ENCODE data around the gene RNF26. TPM values are rescaled to one million over a fixed set of nuclear protein-coding genes. Genes with fewer than 3 reads are reported as not detected.
A peak's percentile ranks its signal among the peaks of the same experiment; 100 is the strongest.

RNF26 gene
- total and polyA plus RNA-seq, 8 donors, result 22.0 to 37.0 (median 28.4) TPM

GRCh38 chr11:119339589-119340334 is 5.4 kb downstream of the RNF26 start:
- Histone ChIP-seq H3K27ac (peak overlapping the region; percentile 86 to 89), H3K36me3 (peaks cover 0 to 5% of the 10 kb centered on the region in 2 donors), H3K4me3 (peak overlapping the region; percentile 51 to 53), H3K27me3 (peaks cover 7 to 54% of the 10 kb centered on the region in 2 donors), H3K4me1 (peaks cover 21 to 63% of the 10 kb centered on the region in 2 donors), H3K9me3 (no peaks in the 10 kb centered on the region)
- intact Hi-C loops (cut with DNase I), result no loop called here
- DNase-seq (peak in 3 of 4 donors; percentile 67 to 93 (median 84)), ATAC-seq (peak; percentile 72)
- peak; percentile 86 to 88 for TF ChIP-seq CTCF (IDR thresholded peaks at IDR 0.05)

- Histone ChIP-seq H3K27me3 (peaks cover 7 to 54% of the 10 kb centered on the region in 2 donors), H3K27ac (peak within 1 kb of the TSS; percentile 86 to 89), H3K4me3 (peak within 1 kb of the TSS; percentile 51 to 53), H3K9me3 (no peaks in the 10 kb centered on the region), H3K4me1 (peaks cover 15 to 54% of the 10 kb centered on the region in 2 donors), H3K36me3 (peaks cover 0 to 5% of the 10 kb centered on the region in 2 donors)
- DNase-seq, result peak in 3 of 4 donors; percentile 74 to 94 (median 90)
- no peak for TF ChIP-seq CTCF (IDR thresholded peaks at IDR 0.05)
- intact Hi-C loops (cut with DNase I), result no loop called here
- ATAC-seq, result peak; percentile 54
These were observed 6.3 kb downstream of the RNF26 start, which contains the start of gene C1QTNF5 for GRCh38 chr11:119340335-119341221. C1QTNF5 (minus strand) TSS chr11:119340883; CDS start chr11:119340397, 486 bp downstream.

GRCh38 chr11:119341222-119342022 is 7.1 kb downstream of the RNF26 start:
- H3K4me3 ChIP-seq, result peak overlapping the region in 1 of 2 donors; percentile 51
- no peak for DNase-seq

GRCh38 chr11:119342023-119342300 is 7.6 kb downstream of the RNF26 start:
- no peak for ATAC-seq

More at GRCh38 chr11:119341222-119342022, 7.1 kb downstream of the RNF26 start:
- TF ChIP-seq CTCF (IDR thresholded peaks at IDR 0.05), result no peak
- ATAC-seq, result no peak
- H3K9me3 ChIP-seq, result no peaks in the 10 kb centered on the region
- peaks cover 13 to 48% of the 10 kb centered on the region in 2 donors for H3K4me1 ChIP-seq
- peak overlapping the region; percentile 86 to 89 for H3K27ac ChIP-seq
- peaks cover 7 to 54% of the 10 kb centered on the region in 2 donors for H3K27me3 ChIP-seq
- intact Hi-C loops (cut with DNase I), result no loop called here
- peaks cover 0 to 5% of the 10 kb centered on the region in 2 donors for H3K36me3 ChIP-seq

More at GRCh38 chr11:119342023-119342300, 7.6 kb downstream of the RNF26 start:
- DNase-seq, result peak in 1 of 4 donors; percentile 30
- H3K4me1 ChIP-seq, result peaks cover 13 to 44% of the 10 kb centered on the region in 2 donors
- peaks cover 0 to 3% of the 10 kb centered on the region in 2 donors for H3K36me3 ChIP-seq
- no peaks in the 10 kb centered on the region for H3K9me3 ChIP-seq
- no peak overlapping the region for H3K27ac ChIP-seq
- TF ChIP-seq CTCF (IDR thresholded peaks at IDR 0.05), result no peak
- peaks cover 7 to 54% of the 10 kb centered on the region in 2 donors for H3K27me3 ChIP-seq
- no peak overlapping the region for H3K4me3 ChIP-seq
- intact Hi-C loops (cut with DNase I), result no loop called here
